Naive B cell (primary cell): ENCODE results near the gene DOCK9. TPM values are rescaled to one million over a fixed set of nuclear protein-coding genes. Genes with fewer than 3 reads are reported as not detected.

Source experiments
- ATAC-seq, 2 donors: fragments of 150-1000 bp; cut with Tn5 transposase; 2 replicates each; pipeline ENCODE4 v1.10.0; 2021; ENCODE audit warnings: low read depth in 2 of 2, mild to moderate bottlenecking in 2 of 2, moderate library complexity in 2 of 2
- DNase-seq: peaks from one replicate; pipeline ENCODE4 v3.0.0; 2022
- H3K27ac Mint-ChIP-seq, 6 donors: one replicate each; pipeline ENCODE4 v1.8.0; 2020 to 2022; ENCODE audit warnings: mild to moderate bottlenecking in 6 of 6, mixed read lengths in 6 of 6, moderate library complexity in 5 of 6, inconsistent platforms in 2 of 6
- H3K27me3 Mint-ChIP-seq, 3 donors: one replicate each; pipeline ENCODE4 v1.8.0; 2021 to 2022; ENCODE audit warnings: mixed read lengths in 3 of 3, mild to moderate bottlenecking in 1 of 3
- H3K36me3 Mint-ChIP-seq, 2 donors: one replicate each; pipeline ENCODE4 v1.8.0; 2020 to 2022; ENCODE audit warnings: mixed read lengths in 2 of 2, inconsistent platforms in 1 of 2, mild to moderate bottlenecking in 1 of 2
- H3K4me1 Mint-ChIP-seq, 3 donors: one replicate each; pipeline ENCODE4 v1.8.0; 2020 to 2022; ENCODE audit warnings: mixed read lengths in 3 of 3, inconsistent platforms in 1 of 3, mild to moderate bottlenecking in 1 of 3, moderate library complexity in 1 of 3
- H3K4me3 Mint-ChIP-seq, 8 donors: one replicate each; pipeline ENCODE4 v1.8.0; 2020 to 2022; ENCODE audit warnings: mild to moderate bottlenecking in 8 of 8, mixed read lengths in 8 of 8, moderate library complexity in 8 of 8, inconsistent platforms in 2 of 8
- H3K9me3 Mint-ChIP-seq, 7 donors: one replicate each; pipeline ENCODE4 v1.8.0; 2020 to 2022; ENCODE audit warnings: mixed read lengths in 7 of 7, mild to moderate bottlenecking in 5 of 7, inconsistent platforms in 2 of 7, moderate library complexity in 1 of 7
- polyA plus RNA-seq, 6 donors: library from polyadenylated mRNA; unstranded; fragments of 300-500 nt; fragmentation: Illumina TruSeq; gene quantifications; one replicate each; pipeline ENCODE4 v1.2.3, GENCODE V29; 2021; ENCODE audit warnings: low read depth in 6 of 6

The DOCK9 gene
- polyA plus RNA-seq, 6 donors from 2014 or later, result 0.98 to 5.2 (median 2.3) TPM; not detected in 1

DNA sequence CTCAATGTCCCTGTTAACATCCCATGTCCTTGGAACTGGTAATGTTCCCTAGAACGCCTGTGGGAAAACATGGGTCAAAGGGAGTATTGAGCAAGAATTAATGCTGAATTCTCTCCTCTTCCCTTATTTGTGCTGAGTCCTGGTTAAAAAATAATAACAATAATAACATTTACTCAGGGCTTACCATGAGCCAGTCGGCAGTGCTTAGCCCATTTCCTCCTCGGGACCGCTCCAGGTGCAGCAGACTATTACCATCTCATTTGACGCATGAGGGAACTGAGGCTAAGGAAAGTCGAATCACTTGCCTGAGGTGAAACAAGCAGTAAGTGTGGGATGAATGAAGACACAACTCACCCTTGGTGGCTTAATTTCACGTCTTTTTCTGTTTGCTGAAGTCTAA lies 191.8 kb downstream of the DOCK9 start:
- no peak overlapping the region for H3K27ac Mint-ChIP-seq
- no peaks in the 10 kb centered on the region for H3K36me3 Mint-ChIP-seq
- no peak overlapping the region for H3K4me3 Mint-ChIP-seq
- peaks cover 0 to 6% (median 3%) of the 10 kb centered on the region in 7 donors for H3K9me3 Mint-ChIP-seq
- ATAC-seq, result no peak
- peaks cover 9 to 47% (median 44%) of the 10 kb centered on the region in 3 donors for H3K27me3 Mint-ChIP-seq
- no peak for DNase-seq
- peaks cover 0 to 6% (median 4%) of the 10 kb centered on the region in 3 donors for H3K4me1 Mint-ChIP-seq

DNA sequence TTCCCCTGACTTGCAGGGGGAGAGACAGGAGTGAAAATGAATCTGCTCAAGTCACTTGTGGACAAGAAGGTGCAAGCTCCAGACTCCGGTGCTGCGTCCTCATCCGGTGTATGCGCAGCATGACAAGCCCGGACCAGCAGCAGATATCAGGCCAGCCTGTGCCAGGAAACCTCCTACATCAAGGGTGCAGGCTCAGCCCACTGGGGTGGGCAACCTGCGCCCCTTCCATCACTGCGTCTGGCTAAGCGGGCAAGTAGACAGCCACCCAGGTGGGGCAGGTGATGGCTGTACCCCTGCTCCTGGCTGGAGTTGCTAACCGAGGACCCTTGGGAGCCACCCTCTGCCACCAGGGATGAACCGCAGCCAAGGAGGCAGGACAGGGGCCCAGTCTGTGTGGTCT lies 192.5 kb downstream of the DOCK9 start:
- no peak overlapping the region for H3K27ac Mint-ChIP-seq
- peaks cover 0 to 6% (median 4%) of the 10 kb centered on the region in 3 donors for H3K4me1 Mint-ChIP-seq
- H3K36me3 Mint-ChIP-seq, result no peaks in the 10 kb centered on the region
- DNase-seq (no peak), ATAC-seq (no peak)
- no peak overlapping the region for H3K4me3 Mint-ChIP-seq
- H3K9me3 Mint-ChIP-seq, result peaks cover 0 to 6% (median 4%) of the 10 kb centered on the region in 7 donors
- peaks cover 14 to 49% (median 49%) of the 10 kb centered on the region in 3 donors for H3K27me3 Mint-ChIP-seq

DNA sequence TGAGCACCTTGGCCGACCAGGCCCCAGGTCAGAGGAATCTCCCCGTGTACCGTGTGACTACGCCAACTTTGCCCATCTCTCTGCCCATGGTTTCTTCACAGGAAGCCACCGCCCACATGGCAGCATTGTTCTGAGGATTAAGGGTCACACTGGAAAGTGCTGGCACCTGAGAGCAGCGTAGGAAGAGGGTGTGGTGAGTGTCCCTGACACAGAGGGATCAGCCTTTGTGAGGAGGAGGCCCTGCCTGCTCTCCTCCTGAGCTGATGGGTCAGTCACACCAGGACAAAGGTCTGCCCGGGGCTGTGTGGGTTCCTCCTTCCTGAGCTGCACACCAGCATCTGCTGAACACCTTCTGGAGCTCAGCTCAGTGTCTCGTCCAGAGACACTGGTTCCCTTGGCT lies 193.2 kb downstream of the DOCK9 start:
- H3K9me3 Mint-ChIP-seq, result peaks cover 0 to 5% (median 1%) of the 10 kb centered on the region in 7 donors
- H3K27me3 Mint-ChIP-seq, result peaks cover 14 to 51% (median 48%) of the 10 kb centered on the region in 3 donors
- H3K4me3 Mint-ChIP-seq, result no peak overlapping the region
- H3K27ac Mint-ChIP-seq, result no peak overlapping the region
- ATAC-seq (no peak), DNase-seq (no peak)
- H3K36me3 Mint-ChIP-seq, result no peaks in the 10 kb centered on the region
- peaks cover 0 to 6% (median 4%) of the 10 kb centered on the region in 3 donors for H3K4me1 Mint-ChIP-seq

GRCh38 chr13:98783856-98784478 lies 193.9 kb downstream of the DOCK9 start:
- Mint-ChIP-seq H3K36me3 (no peaks in the 10 kb centered on the region), H3K4me3 (no peak overlapping the region), H3K27ac (no peak overlapping the region), H3K9me3 (peaks cover 0 to 5% (median 1%) of the 10 kb centered on the region in 7 donors), H3K27me3 (peaks cover 14 to 58% (median 43%) of the 10 kb centered on the region in 3 donors), H3K4me1 (peaks cover 0 to 6% (median 4%) of the 10 kb centered on the region in 3 donors)
- no peak for ATAC-seq
- no peak for DNase-seq

DNA sequence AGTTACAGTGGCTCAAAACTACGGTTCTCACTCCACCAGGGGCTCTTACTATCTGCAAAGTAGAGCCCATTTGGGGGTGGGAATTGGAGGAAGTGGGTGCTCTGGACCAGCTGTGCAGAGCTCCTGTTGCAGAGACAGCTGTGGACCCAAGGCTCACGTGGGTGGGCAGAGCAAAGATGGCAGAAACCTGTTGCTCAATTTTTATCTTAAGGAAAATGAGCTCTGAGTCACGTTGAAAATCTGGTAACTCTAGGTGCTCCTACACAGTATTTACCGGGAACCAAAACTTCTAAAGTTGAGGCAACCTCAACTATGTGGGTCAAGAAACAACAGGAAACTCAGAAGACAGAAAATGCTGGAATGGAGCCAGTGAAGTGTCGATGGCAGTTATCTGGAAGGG lies 195.2 kb downstream of the DOCK9 start:
- DNase-seq (no peak), ATAC-seq (no peak)
- H3K9me3 Mint-ChIP-seq, result peaks cover 0 to 4% (median 1%) of the 10 kb centered on the region in 7 donors
- H3K27me3 Mint-ChIP-seq, result peaks cover 18 to 52% (median 30%) of the 10 kb centered on the region in 3 donors
- H3K4me1 Mint-ChIP-seq, result peaks cover 0 to 2% (median 0%) of the 10 kb centered on the region in 3 donors
- no peak overlapping the region for H3K4me3 Mint-ChIP-seq
- H3K36me3 Mint-ChIP-seq, result no peaks in the 10 kb centered on the region
- H3K27ac Mint-ChIP-seq, result no peak overlapping the region

DNA sequence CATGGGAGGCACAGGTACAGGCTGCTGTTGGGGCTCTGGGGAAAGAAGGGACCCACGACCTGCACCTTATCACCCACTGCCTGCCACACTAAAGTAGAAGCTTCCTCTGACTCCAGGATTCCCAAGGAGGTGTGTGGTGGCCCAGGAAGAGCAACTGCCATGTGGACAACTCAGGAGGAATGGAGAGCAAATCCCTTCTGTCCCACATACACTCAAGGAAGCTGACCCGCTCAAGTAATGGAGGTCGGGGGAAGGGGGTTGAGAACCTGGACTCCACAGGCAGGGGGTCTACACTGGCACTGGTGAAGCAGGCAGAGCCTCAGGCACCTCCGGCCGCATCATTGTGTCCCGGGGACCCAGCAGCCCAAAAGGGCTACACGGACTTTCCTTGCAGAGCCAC lies 196.0 kb downstream of the DOCK9 start:
- H3K4me1 Mint-ChIP-seq, result no peaks in the 10 kb centered on the region
- H3K36me3 Mint-ChIP-seq, result no peaks in the 10 kb centered on the region
- ATAC-seq, result no peak
- H3K27me3 Mint-ChIP-seq, result peaks cover 18 to 44% (median 22%) of the 10 kb centered on the region in 3 donors
- DNase-seq, result no peak
- no peak overlapping the region for H3K27ac Mint-ChIP-seq
- H3K4me3 Mint-ChIP-seq, result no peak overlapping the region
- H3K9me3 Mint-ChIP-seq, result peaks cover 0 to 4% (median 0%) of the 10 kb centered on the region in 7 donors

- Mint-ChIP-seq H3K27ac (no peak overlapping the region), H3K4me3 (no peak overlapping the region), H3K36me3 (no peaks in the 10 kb centered on the region), H3K27me3 (peaks cover 18 to 40% (median 18%) of the 10 kb centered on the region in 3 donors), H3K9me3 (peaks cover 0 to 4% (median 0%) of the 10 kb centered on the region in 7 donors), H3K4me1 (no peaks in the 10 kb centered on the region)
- ATAC-seq (no peak), DNase-seq (no peak)
Measured at GRCh38 chr13:98781470-98781869, 196.4 kb downstream of the DOCK9 start.

GRCh38 chr13:98781045-98781444 lies 196.8 kb downstream of the DOCK9 start:
- no peaks in the 10 kb centered on the region for H3K36me3 Mint-ChIP-seq
- H3K4me1 Mint-ChIP-seq, result no peaks in the 10 kb centered on the region
- peaks cover 15 to 41% (median 18%) of the 10 kb centered on the region in 3 donors for H3K27me3 Mint-ChIP-seq
- H3K27ac Mint-ChIP-seq, result no peak overlapping the region
- no peak overlapping the region for H3K4me3 Mint-ChIP-seq
- DNase-seq, result no peak
- peaks cover 0 to 4% (median 0%) of the 10 kb centered on the region in 7 donors for H3K9me3 Mint-ChIP-seq
- no peak for ATAC-seq

DNA sequence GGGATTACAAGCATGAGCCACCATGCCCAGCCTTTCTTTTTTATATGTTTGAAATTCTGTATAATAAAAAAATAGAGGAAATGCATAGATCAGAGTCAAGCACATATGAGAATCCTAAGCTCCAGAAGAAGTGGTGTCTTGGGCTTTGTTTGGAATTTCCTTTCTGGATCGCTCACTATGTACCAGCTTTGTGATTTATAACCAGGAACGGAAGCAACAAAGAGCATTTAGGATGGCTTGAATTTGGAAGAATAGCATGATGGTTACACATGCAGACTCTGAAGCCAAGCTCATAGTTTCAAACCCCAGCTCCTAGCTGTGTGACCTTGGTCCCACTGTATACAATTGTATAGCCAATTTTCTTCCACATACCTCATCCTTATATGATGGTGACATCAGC lies 197.4 kb downstream of the DOCK9 start:
- peaks cover 15 to 45% (median 18%) of the 10 kb centered on the region in 3 donors for H3K27me3 Mint-ChIP-seq
- H3K4me3 Mint-ChIP-seq, result peak overlapping the region in 1 of 8 donors; percentile 70
- peaks cover 0 to 4% (median 0%) of the 10 kb centered on the region in 7 donors for H3K9me3 Mint-ChIP-seq
- ATAC-seq (no peak), DNase-seq (no peak)
- H3K4me1 Mint-ChIP-seq, result no peaks in the 10 kb centered on the region
- H3K27ac Mint-ChIP-seq, result no peak overlapping the region
- H3K36me3 Mint-ChIP-seq, result no peaks in the 10 kb centered on the region

DNA sequence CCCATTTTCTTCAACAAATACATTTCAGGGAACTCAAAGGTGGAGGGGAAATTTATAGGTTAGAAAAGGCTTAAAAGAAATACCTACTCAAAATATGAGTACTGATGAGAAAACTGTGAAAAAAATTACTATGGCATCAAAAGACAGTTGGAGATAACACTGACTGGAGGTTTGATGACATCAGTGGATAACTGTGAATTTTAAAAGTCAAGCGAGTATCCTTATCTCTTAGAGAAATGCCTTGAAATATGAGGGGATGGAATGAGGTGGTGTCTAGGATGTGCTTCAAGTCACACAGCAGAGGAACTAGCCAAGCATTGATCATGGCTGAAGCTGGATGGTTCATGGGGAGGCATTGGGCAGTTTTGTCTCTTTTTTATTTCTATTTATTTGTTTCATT lies 198.2 kb downstream of the DOCK9 start:
- peaks cover 15 to 45% (median 18%) of the 10 kb centered on the region in 3 donors for H3K27me3 Mint-ChIP-seq
- H3K4me1 Mint-ChIP-seq, result no peaks in the 10 kb centered on the region
- DNase-seq, result no peak
- no peak overlapping the region for H3K4me3 Mint-ChIP-seq
- H3K27ac Mint-ChIP-seq, result no peak overlapping the region
- H3K36me3 Mint-ChIP-seq, result no peaks in the 10 kb centered on the region
- ATAC-seq, result no peak
- H3K9me3 Mint-ChIP-seq, result peaks cover 0 to 4% (median 0%) of the 10 kb centered on the region in 7 donors

GRCh38 chr13:98778749-98779148 lies 199.1 kb downstream of the DOCK9 start:
- Mint-ChIP-seq H3K9me3 (peaks cover 0 to 4% (median 0%) of the 10 kb centered on the region in 7 donors), H3K4me1 (no peaks in the 10 kb centered on the region), H3K27me3 (peaks cover 15 to 45% (median 18%) of the 10 kb centered on the region in 3 donors), H3K36me3 (no peaks in the 10 kb centered on the region), H3K27ac (no peak overlapping the region), H3K4me3 (no peak overlapping the region)
- DNase-seq, result no peak
- ATAC-seq, result no peak

DNA sequence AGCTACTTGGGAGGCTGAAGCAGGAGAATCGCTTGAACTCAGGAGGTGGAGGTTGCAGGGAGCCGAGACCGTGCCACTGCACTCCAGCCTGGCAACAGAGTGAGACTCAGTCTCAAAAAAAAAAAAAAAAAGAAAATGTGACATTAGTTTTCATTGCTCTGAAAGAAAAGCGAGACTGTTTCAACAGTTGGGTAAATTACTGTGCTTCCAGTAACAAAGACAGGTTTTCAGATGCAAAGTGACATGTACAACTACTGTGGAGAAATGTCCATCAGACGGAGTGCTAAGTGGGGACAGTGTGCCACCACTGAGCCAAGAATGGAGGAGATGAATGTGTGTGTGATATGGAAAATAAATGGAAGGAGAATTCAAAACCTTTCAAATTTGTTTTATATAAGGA lies 201.2 kb downstream of the DOCK9 start:
- Mint-ChIP-seq H3K4me3 (no peak overlapping the region), H3K27ac (no peak overlapping the region), H3K4me1 (no peaks in the 10 kb centered on the region), H3K27me3 (peaks cover 12 to 33% (median 14%) of the 10 kb centered on the region in 3 donors), H3K36me3 (no peaks in the 10 kb centered on the region), H3K9me3 (peaks cover 0 to 4% (median 0%) of the 10 kb centered on the region in 7 donors)
- no peak for DNase-seq
- no peak for ATAC-seq

- no peak for ATAC-seq
- H3K9me3 Mint-ChIP-seq, result peaks cover 0 to under 1% (median 0%) of the 10 kb centered on the region in 7 donors
- H3K4me3 Mint-ChIP-seq, result no peak overlapping the region
- peaks cover 8 to 27% (median 9%) of the 10 kb centered on the region in 3 donors for H3K27me3 Mint-ChIP-seq
- H3K27ac Mint-ChIP-seq, result no peak overlapping the region
- H3K4me1 Mint-ChIP-seq, result no peaks in the 10 kb centered on the region
- no peak for DNase-seq
- H3K36me3 Mint-ChIP-seq, result no peaks in the 10 kb centered on the region
Measured at GRCh38 chr13:98775844-98776598, 201.8 kb downstream of the DOCK9 start.

DNA sequence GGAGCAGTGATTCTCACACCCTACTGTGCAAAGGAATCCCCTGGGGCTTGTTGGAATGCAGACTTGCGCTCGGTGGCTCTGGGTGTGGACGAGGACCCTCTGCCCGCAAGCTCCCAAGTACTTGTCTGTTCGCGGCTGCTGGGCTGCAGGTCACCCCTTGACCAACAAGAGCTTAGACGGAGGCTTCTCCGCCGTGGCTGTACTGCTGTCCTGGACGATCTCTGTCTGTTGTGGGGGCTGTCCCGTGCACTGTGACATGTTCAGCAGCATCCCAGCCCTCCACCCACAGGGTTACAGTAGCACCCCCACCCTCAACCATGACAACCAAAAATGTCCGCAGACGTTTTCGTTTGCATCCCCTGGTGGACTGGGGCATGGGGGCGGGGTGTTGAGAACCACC lies 202.5 kb downstream of the DOCK9 start:
- H3K27ac Mint-ChIP-seq, result no peak overlapping the region
- no peaks in the 10 kb centered on the region for H3K4me1 Mint-ChIP-seq
- H3K36me3 Mint-ChIP-seq, result no peaks in the 10 kb centered on the region
- H3K4me3 Mint-ChIP-seq, result no peak overlapping the region
- H3K27me3 Mint-ChIP-seq, result peaks cover 5 to 22% (median 6%) of the 10 kb centered on the region in 3 donors
- ATAC-seq (no peak), DNase-seq (no peak)
- peaks cover 0 to 2% (median 0%) of the 10 kb centered on the region in 7 donors for H3K9me3 Mint-ChIP-seq
